RWPE2 (cell line): Measurements from ENCODE around the gene LDLRAP1.

Experiments used
- ATAC-seq: fragments of 200-7000 bp; cut with Tn5 transposase; 3 replicates; pipeline ENCODE4 v1.9.1; 2021; ENCODE audit warnings: low read depth
- DNase-seq: peaks from one replicate; pipeline ENCODE4 v3.0.0-alpha.2; 2020; ENCODE audit warnings: low spot score
- H3K27ac ChIP-seq: fragments of 450-650 bp; 2 replicates; pipeline ENCODE4 v1.5.1; 2017; ENCODE audit warnings: mild to moderate bottlenecking; ENCODE audit not compliant: poor library complexity, severe bottlenecking
- H3K27me3 ChIP-seq: fragments of 250-450 bp; sonication (Bioruptor Pico); 2 replicates; pipeline ENCODE4 v1.5.1; 2021; ENCODE audit warnings: mild to moderate bottlenecking, moderate library complexity; ENCODE audit not compliant: insufficient read depth, poor library complexity, severe bottlenecking
- H3K36me3 ChIP-seq: fragments of 250-450 bp; sonication (Bioruptor Pico); 2 replicates; pipeline ENCODE4 v1.5.1; 2020; ENCODE audit warnings: low read depth, mild to moderate bottlenecking, moderate library complexity
- H3K4me1 ChIP-seq: fragments of 250-450 bp; sonication (Bioruptor Pico); 2 replicates; pipeline ENCODE4 v1.5.1; 2021; ENCODE audit warnings: mild to moderate bottlenecking, moderate library complexity; ENCODE audit not compliant: insufficient read depth, poor library complexity, severe bottlenecking
- H3K4me3 ChIP-seq: fragments of 250-450 bp; sonication (Bioruptor Pico); 2 replicates; pipeline ENCODE4 v1.5.1; 2021; ENCODE audit warnings: mild to moderate bottlenecking, moderate library complexity; ENCODE audit not compliant: severe bottlenecking
- H3K9me3 ChIP-seq: fragments of 250-450 bp; sonication (Bioruptor Pico); 2 replicates; pipeline ENCODE4 v1.5.1; 2021; ENCODE audit warnings: mild to moderate bottlenecking, moderate library complexity; ENCODE audit not compliant: severe bottlenecking
- TF ChIP-seq, protein P1 (sequence below): fragments of 450-650 bp; IDR thresholded peaks from one replicate; pipeline ENCODE4 v1.5.1; 2017; ENCODE audit warnings: mild to moderate bottlenecking, moderate library complexity; ENCODE audit not compliant: poor library complexity, severe bottlenecking

The LDLRAP1 gene

GRCh38 chr1:25579292-25580252 lies 36.2 kb downstream of the LDLRAP1 start:
- TF ChIP-seq, protein P1, sequence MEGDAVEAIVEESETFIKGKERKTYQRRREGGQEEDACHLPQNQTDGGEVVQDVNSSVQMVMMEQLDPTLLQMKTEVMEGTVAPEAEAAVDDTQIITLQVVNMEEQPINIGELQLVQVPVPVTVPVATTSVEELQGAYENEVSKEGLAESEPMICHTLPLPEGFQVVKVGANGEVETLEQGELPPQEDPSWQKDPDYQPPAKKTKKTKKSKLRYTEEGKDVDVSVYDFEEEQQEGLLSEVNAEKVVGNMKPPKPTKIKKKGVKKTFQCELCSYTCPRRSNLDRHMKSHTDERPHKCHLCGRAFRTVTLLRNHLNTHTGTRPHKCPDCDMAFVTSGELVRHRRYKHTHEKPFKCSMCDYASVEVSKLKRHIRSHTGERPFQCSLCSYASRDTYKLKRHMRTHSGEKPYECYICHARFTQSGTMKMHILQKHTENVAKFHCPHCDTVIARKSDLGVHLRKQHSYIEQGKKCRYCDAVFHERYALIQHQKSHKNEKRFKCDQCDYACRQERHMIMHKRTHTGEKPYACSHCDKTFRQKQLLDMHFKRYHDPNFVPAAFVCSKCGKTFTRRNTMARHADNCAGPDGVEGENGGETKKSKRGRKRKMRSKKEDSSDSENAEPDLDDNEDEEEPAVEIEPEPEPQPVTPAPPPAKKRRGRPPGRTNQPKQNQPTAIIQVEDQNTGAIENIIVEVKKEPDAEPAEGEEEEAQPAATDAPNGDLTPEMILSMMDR, result no peak
- DNase-seq, result no peak
- Histone ChIP-seq H3K9me3 (no peaks in the 10 kb centered on the region), H3K4me1 (no peaks in the 10 kb centered on the region), H3K36me3 (no peaks in the 10 kb centered on the region), H3K27ac (no peak overlapping the region), H3K27me3 (no peaks in the 10 kb centered on the region), H3K4me3 (no peak overlapping the region)
- ATAC-seq, result no peak

DNA sequence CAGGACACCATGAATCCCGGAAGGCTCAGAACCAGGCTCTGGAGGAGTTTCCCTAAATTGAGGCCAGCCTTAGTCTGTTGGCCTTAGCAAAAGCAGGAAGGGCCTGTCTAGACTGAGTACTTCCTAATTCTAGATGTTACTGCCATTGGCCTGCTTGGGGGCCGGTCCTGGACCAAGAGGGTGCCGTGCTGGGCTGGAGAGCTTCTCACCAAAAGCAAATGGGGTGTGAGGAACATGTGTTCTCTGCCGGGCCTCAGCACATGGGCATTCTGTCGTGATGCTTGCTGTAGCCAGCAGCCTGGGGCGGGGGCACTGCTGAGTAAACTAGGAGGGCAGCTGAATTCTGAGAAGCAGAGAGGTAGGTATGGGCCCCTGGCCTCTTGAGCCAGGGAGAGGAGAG lies 37.5 kb downstream of the LDLRAP1 start:
- TF ChIP-seq, protein P1, result no peak
- Histone ChIP-seq H3K27ac (no peak overlapping the region), H3K27me3 (no peaks in the 10 kb centered on the region), H3K4me3 (no peak overlapping the region), H3K9me3 (no peaks in the 10 kb centered on the region), H3K4me1 (no peaks in the 10 kb centered on the region), H3K36me3 (no peaks in the 10 kb centered on the region)
- ATAC-seq, result no peak
- no peak for DNase-seq

DNA sequence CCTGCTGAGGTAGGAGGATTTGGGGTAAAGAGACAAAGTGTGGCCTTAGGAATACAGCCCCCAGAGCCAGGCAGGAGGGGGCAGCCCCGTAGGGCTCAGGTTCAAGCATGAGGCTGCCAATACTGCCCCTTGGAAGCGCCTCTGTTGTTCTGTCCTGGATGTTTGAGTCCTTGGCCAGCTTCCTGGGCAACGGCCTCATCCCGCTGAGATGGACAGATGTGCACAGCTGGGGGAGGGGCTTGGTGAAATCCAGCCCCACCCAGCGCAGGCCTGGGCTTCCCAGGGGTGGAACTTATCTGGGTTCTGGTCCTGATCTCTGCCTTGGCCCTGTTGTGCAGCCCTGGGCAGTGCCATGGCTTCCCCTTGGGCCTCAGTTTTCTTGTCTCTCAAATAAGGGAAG lies 38.4 kb downstream of the LDLRAP1 start:
- H3K4me1 ChIP-seq, result no peaks in the 10 kb centered on the region
- DNase-seq (no peak), ATAC-seq (no peak)
- no peaks in the 10 kb centered on the region for H3K36me3 ChIP-seq
- H3K4me3 ChIP-seq, result no peak overlapping the region
- no peak overlapping the region for H3K27ac ChIP-seq
- H3K27me3 ChIP-seq, result no peaks in the 10 kb centered on the region
- TF ChIP-seq, protein P1, result no peak
- H3K9me3 ChIP-seq, result no peaks in the 10 kb centered on the region

GRCh38 chr1:25583519-25584370 lies 40.3 kb downstream of the LDLRAP1 start:
- Histone ChIP-seq H3K4me1 (no peaks in the 10 kb centered on the region), H3K9me3 (no peaks in the 10 kb centered on the region), H3K4me3 (no peak overlapping the region), H3K27me3 (no peaks in the 10 kb centered on the region), H3K36me3 (no peaks in the 10 kb centered on the region), H3K27ac (no peak overlapping the region)
- DNase-seq (no peak), ATAC-seq (no peak)
- TF ChIP-seq, protein P1, result no peak
